H9 (cell line): ENCODE measurements around the gene ABCA13. TPM values are rescaled to one million over a fixed set of nuclear protein-coding genes. Genes with fewer than 3 reads are reported as not detected.

ENCODE experiments used
- DNase-seq: peaks from one replicate; pipeline ENCODE4 v3.0.0-alpha.2; 2017
- H2AFZ ChIP-seq: one replicate; pipeline ENCODE4 v1.6.1; 2013; ENCODE audit warnings: mild to moderate bottlenecking, low read length, control low read depth, moderate library complexity
- H2AK5ac ChIP-seq: 2 replicates; pipeline ENCODE4 v1.6.1; 2013; ENCODE audit warnings: low read length, control low read depth, mixed read lengths; ENCODE audit not compliant: insufficient read length
- H2BK120ac ChIP-seq: one replicate; pipeline ENCODE4 v1.6.1; 2013; ENCODE audit warnings: low read depth, mild to moderate bottlenecking, low read length, control low read depth, inconsistent platforms; ENCODE audit not compliant: poor library complexity, severe bottlenecking
- H2BK12ac ChIP-seq: 2 replicates; pipeline ENCODE4 v1.6.1; 2013; ENCODE audit warnings: low read length, control low read depth, mixed read lengths, low read depth; ENCODE audit not compliant: insufficient read length
- H2BK15ac ChIP-seq: 2 replicates; pipeline ENCODE4 v1.6.1; 2013; ENCODE audit warnings: low read depth, low read length, control low read depth
- H2BK20ac ChIP-seq: one replicate; pipeline ENCODE4 v1.6.1; 2013; ENCODE audit warnings: low read depth, mild to moderate bottlenecking, low read length, control low read depth, inconsistent platforms; ENCODE audit not compliant: poor library complexity, severe bottlenecking
- H2BK5ac ChIP-seq: 2 replicates; pipeline ENCODE4 v1.6.1; 2013; ENCODE audit warnings: low read length, control low read depth, mixed read lengths; ENCODE audit not compliant: insufficient read length
- H3K14ac ChIP-seq: 2 replicates; pipeline ENCODE4 v1.6.1; 2013; ENCODE audit warnings: low read length, control low read depth; ENCODE audit not compliant: insufficient read depth
- H3K18ac ChIP-seq: 2 replicates; pipeline ENCODE4 v1.6.1; 2013; ENCODE audit warnings: low read depth, mild to moderate bottlenecking, mixed read lengths, low read length, control low read depth; ENCODE audit not compliant: insufficient read length
- H3K23ac ChIP-seq: 2 replicates; pipeline ENCODE4 v1.6.1; 2013; ENCODE audit warnings: low read length, control low read depth, mixed read lengths, low read depth; ENCODE audit not compliant: insufficient read length
- H3K23me2 ChIP-seq: 2 replicates; pipeline ENCODE4 v1.6.1; 2013; ENCODE audit warnings: low read depth, mild to moderate bottlenecking, mixed read lengths, low read length, control low read depth; ENCODE audit not compliant: insufficient read length, poor library complexity, severe bottlenecking
- H3K27ac ChIP-seq: 2 replicates; pipeline ENCODE4 v1.5.1; 2013; ENCODE audit warnings: low read length, control low read depth, mixed read lengths, low read depth; ENCODE audit not compliant: insufficient read length
- H3K27me3 ChIP-seq: 2 replicates; pipeline ENCODE4 v1.6.1; 2013; ENCODE audit warnings: low read length, control low read depth, inconsistent platforms; ENCODE audit not compliant: insufficient read depth
- H3K4ac ChIP-seq: 2 replicates; pipeline ENCODE4 v1.6.1; 2013; ENCODE audit warnings: low read depth, mild to moderate bottlenecking, control low read depth, inconsistent platforms, low read length, moderate library complexity
- H3K4me1 ChIP-seq: 2 replicates; pipeline ENCODE4 v1.6.1; 2013; ENCODE audit warnings: low read length, control low read depth, inconsistent platforms; ENCODE audit not compliant: insufficient read depth
- H3K4me2 ChIP-seq: 2 replicates; pipeline ENCODE4 v1.6.1; 2013; ENCODE audit warnings: low read length, control low read depth, mixed read lengths; ENCODE audit not compliant: insufficient read length, insufficient read depth
- H3K56ac ChIP-seq: 2 replicates; pipeline ENCODE4 v1.6.1; 2013; ENCODE audit warnings: low read depth, mild to moderate bottlenecking, mixed read lengths, low read length, control low read depth; ENCODE audit not compliant: insufficient read length
- H3K79me1 ChIP-seq: 2 replicates; pipeline ENCODE4 v1.6.1; 2013; ENCODE audit warnings: low read depth, mild to moderate bottlenecking, moderate library complexity, low read length, control low read depth, inconsistent platforms; ENCODE audit not compliant: insufficient read depth, poor library complexity, severe bottlenecking
- H3K79me2 ChIP-seq: 2 replicates; pipeline ENCODE4 v1.6.1; 2013; ENCODE audit warnings: low read length, control low read depth, inconsistent platforms; ENCODE audit not compliant: insufficient read depth
- H3K9ac ChIP-seq: 2 replicates; pipeline ENCODE4 v1.6.1; 2013; ENCODE audit warnings: low read length, control low read depth, mixed read lengths; ENCODE audit not compliant: insufficient read length; ENCODE audit errors: extremely low read depth
- H3K9me3 ChIP-seq: one replicate; pipeline ENCODE4 v1.6.1; 2013; ENCODE audit warnings: low read depth, low read length, inconsistent platforms; ENCODE audit not compliant: control insufficient read depth
- H3T11ph ChIP-seq: one replicate; pipeline ENCODE4 v1.6.1; 2013; ENCODE audit warnings: mild to moderate bottlenecking, low read length, control low read depth, inconsistent platforms
- H4K20me1 ChIP-seq: one replicate; pipeline ENCODE4 v1.6.1; 2013; ENCODE audit not compliant: control insufficient read depth, insufficient read length, insufficient read depth
- H4K5ac ChIP-seq: 2 replicates; pipeline ENCODE4 v1.6.1; 2013; ENCODE audit warnings: low read depth, mild to moderate bottlenecking, mixed read lengths, low read length, control low read depth; ENCODE audit not compliant: insufficient read length
- H4K8ac ChIP-seq: replicated peaks from 2 replicates; pipeline ENCODE4 v1.6.1; 2013; ENCODE audit warnings: low read length, control low read depth, mixed read lengths, low read depth; ENCODE audit not compliant: insufficient read length
- H4K91ac ChIP-seq: 2 replicates; pipeline ENCODE4 v1.6.1; 2013; ENCODE audit warnings: low read depth, mild to moderate bottlenecking, moderate library complexity, mixed read lengths, low read length, control low read depth; ENCODE audit not compliant: insufficient read length
- H3K27ac Mint-ChIP-seq, 3 experiments: 2 replicates in 2 of 3; 3 replicates in 1 of 3; pipeline ENCODE4 v1.8.0; 2020 to 2021; ENCODE audit warnings: mixed read lengths in 3 of 3, mild to moderate bottlenecking in 1 of 3, moderate library complexity in 1 of 3
- H3K27me3 Mint-ChIP-seq: 2 replicates; pipeline ENCODE4 v1.8.0; 2021; ENCODE audit warnings: low read depth, mild to moderate bottlenecking, moderate library complexity, mixed read lengths
- H3K36me3 Mint-ChIP-seq, 3 experiments: 2 replicates in 2 of 3; 3 replicates in 1 of 3; pipeline ENCODE4 v1.8.0; 2020 to 2021; ENCODE audit warnings: low read depth in 3 of 3, mixed read lengths in 3 of 3; ENCODE audit not compliant: insufficient read depth in 1 of 3
- H3K4me1 Mint-ChIP-seq, 2 experiments: 2 replicates each; pipeline ENCODE4 v1.8.0; 2020; ENCODE audit warnings: mixed read lengths in 2 of 2
- H3K4me3 Mint-ChIP-seq, 2 experiments: 2 replicates in 1 of 2; 3 replicates in 1 of 2; pipeline ENCODE4 v1.8.0; 2020 to 2021; ENCODE audit warnings: mild to moderate bottlenecking in 2 of 2, mixed read lengths in 2 of 2, moderate library complexity in 1 of 2
- H3K9me3 Mint-ChIP-seq, 2 experiments: 2 replicates in 1 of 2; 3 replicates in 1 of 2; pipeline ENCODE4 v1.8.0; 2020; ENCODE audit warnings: mild to moderate bottlenecking in 2 of 2, mixed read lengths in 2 of 2, moderate library complexity in 1 of 2
- WGBS: extraction: QIAGEN DNeasy Blood & Tissue Kit; methylation state at CpG from one replicate; pipeline ENCODE4 v1.1.7; 2013; ENCODE audit warnings: missing lambda C conversion rate, low lambda C conversion rate, mixed read lengths; ENCODE audit not compliant: insufficient read length; ENCODE audit errors: extremely low coverage; 5-methylcytosine and 5-hydroxymethylcytosine counted together
- total RNA-seq: library from RNA; stranded (reverse); gene quantifications from 2 replicates; pipeline ENCODE4 v1.2.1, GENCODE V29; 2021
- TF ChIP-seq, protein P1 (sequence below): fragments of 200-600 bp; sonication (generic); conservative IDR thresholded peaks from 3 replicates; pipeline ENCODE4 v1.8.0; 2021; ENCODE audit warnings: antibody characterized with exemption, mild to moderate bottlenecking

The ABCA13 gene
- total RNA-seq, 1 experiment from 2014 or later, result 0.11 TPM

DNA sequence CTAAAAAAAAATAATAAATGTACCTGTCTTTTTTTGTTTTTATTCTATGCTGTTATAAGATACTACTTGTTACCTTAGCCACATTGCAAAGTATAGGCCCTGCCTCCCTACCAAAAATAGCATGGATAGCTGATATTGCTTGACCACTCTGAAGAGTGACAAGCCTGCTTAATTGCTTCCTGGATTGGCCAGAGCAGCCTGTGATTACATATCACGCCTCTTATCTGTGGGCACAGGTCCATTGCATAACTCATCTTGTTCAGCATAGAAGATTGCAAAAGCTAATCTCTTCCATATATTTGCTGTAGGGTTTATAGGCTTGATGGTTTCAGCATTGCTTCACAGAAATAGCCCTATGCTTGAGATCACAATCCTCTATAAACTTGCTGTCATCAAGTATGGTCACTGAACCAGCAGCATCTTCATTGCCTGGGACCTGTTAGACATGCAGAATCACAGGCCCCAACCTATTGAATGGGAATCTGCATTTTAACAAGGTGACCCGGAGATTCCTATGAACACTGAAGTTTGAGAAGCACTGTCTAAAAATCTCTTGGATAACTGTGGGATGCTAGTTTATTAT is 472.3 kb downstream of the ABCA13 start:
- Histone ChIP-seq H3K27me3 (no peaks in the 10 kb centered on the region), H2BK20ac (no peak overlapping the region), H2BK12ac (no peak overlapping the region), H3K4ac (no peak overlapping the region), H4K91ac (no peak overlapping the region), H3K23ac (no peak overlapping the region), H2BK120ac (no peak overlapping the region), H3K4me1 (no peaks in the 10 kb centered on the region), H3K79me1 (no peaks in the 10 kb centered on the region), H3K18ac (no peak overlapping the region), H2BK5ac (no peak overlapping the region), H3K9me3 (no peaks in the 10 kb centered on the region), H3K23me2 (no peaks in the 10 kb centered on the region), H2AFZ (no peak overlapping the region), H3K9ac (no peak overlapping the region), H4K5ac (no peak overlapping the region), H3K56ac (no peak overlapping the region), H3K4me2 (no peak overlapping the region), H3K27ac (no peak overlapping the region), H4K20me1 (no peaks in the 10 kb centered on the region), H2AK5ac (no peak overlapping the region), H4K8ac (no peak overlapping the region), H2BK15ac (no peak overlapping the region), H3T11ph (no peak overlapping the region), H3K79me2 (no peaks in the 10 kb centered on the region), H3K14ac (no peak overlapping the region)
- H3K36me3 Mint-ChIP-seq, result no peaks in the 10 kb centered on the region
- peaks cover 5% of the 10 kb centered on the region in 2 experiments for H3K4me1 Mint-ChIP-seq
- TF ChIP-seq, protein P1, sequence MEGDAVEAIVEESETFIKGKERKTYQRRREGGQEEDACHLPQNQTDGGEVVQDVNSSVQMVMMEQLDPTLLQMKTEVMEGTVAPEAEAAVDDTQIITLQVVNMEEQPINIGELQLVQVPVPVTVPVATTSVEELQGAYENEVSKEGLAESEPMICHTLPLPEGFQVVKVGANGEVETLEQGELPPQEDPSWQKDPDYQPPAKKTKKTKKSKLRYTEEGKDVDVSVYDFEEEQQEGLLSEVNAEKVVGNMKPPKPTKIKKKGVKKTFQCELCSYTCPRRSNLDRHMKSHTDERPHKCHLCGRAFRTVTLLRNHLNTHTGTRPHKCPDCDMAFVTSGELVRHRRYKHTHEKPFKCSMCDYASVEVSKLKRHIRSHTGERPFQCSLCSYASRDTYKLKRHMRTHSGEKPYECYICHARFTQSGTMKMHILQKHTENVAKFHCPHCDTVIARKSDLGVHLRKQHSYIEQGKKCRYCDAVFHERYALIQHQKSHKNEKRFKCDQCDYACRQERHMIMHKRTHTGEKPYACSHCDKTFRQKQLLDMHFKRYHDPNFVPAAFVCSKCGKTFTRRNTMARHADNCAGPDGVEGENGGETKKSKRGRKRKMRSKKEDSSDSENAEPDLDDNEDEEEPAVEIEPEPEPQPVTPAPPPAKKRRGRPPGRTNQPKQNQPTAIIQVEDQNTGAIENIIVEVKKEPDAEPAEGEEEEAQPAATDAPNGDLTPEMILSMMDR, result no peak
- no peak overlapping the region for H3K27ac Mint-ChIP-seq
- H3K9me3 Mint-ChIP-seq, result no peaks in the 10 kb centered on the region
- no peak for DNase-seq
- no CpG with 5 or more reads among the region's 2 CpGs for WGBS
- no peaks in the 10 kb centered on the region for H3K27me3 Mint-ChIP-seq
- no peak overlapping the region for H3K4me3 Mint-ChIP-seq
